GM18519 (cell line): ENCODE results near the gene NR2C2AP.

Source experiments
- ATAC-seq: cut with Tn5 transposase; IDR thresholded peaks from one replicate; pipeline ENCODE4 v1.9.1; 2021; ENCODE audit warnings: mild to moderate bottlenecking, moderate library complexity; ENCODE audit not compliant: unreplicated experiment, low FRiP score

The NR2C2AP gene

DNA sequence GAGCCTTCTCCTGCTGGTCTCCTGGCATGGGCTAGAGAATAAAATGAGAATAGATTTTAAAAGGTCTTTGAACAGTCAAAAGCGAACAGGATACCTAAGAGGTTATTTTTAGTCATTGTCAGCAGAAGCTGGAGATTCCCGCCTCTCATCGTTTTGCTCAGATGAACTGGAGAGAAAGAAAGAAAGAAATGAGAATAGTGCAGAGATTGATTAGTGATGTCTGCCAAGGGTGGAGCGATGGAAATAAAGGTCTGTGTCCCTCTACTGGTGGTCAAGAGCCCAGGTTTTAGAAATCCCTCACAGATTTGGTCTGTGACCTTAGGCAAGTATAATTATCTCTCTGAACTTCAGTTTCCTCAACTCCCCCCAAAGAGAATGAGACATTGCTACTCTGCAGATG lies 13.9 kb upstream of the NR2C2AP start:
- no peak for ATAC-seq

DNA sequence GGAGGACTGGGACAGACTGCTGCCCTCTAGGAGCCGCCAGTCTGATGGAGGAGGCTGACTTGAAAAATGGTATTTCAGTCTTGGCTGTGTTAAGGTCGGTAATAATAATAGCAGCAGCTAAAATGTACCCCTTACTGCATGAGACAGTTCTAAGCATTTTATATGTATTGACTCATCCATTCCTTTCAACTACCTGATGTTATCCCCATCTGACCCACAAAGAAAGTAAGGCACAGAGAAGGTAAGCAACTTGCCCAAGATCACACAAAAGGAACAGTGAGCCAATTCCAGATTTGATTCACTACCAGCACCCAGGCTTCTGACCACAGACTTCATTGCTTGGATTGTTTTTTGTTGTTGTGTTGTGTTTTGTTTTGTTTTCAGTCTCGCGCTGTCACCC lies 12.6 kb upstream of the NR2C2AP start:
- ATAC-seq: no peak

DNA sequence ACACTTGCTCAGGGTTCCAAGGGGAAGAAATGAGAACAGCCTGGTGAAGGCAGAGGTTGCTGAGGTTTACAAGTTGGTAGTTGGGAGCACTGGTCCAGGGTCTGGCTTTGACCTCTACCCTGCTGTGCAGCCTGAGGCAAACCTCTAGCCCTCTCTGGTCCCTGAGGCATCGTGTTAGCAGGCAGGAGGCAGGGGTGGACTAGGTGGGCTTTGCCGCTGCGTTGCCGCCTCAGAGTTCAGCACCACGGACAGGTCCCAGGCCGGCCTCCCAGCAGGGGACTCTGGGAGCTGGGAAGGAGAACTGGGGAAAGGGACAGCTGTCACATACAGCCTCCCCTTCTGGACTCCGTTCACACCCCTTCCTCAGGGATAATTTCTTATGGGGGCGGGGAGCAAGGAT lies 11.7 kb upstream of the NR2C2AP start:
- no peak for ATAC-seq

DNA sequence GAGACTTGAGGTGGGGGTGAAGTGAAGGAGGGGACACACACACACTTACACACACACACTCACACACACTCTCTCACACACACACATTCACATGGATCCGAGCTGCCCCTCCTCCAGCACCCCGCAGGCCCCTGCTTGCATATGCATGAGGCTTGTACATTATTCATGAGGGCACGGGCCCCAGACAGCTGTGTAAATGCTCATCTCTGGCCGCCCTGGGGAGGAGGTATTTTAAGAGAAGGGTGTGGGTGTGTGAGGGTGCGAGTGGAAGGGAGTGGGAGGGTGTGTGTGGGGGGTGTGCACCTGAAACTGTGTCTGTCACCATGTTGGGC lies 10.9 kb upstream of the NR2C2AP start:
- ATAC-seq: no peak

DNA sequence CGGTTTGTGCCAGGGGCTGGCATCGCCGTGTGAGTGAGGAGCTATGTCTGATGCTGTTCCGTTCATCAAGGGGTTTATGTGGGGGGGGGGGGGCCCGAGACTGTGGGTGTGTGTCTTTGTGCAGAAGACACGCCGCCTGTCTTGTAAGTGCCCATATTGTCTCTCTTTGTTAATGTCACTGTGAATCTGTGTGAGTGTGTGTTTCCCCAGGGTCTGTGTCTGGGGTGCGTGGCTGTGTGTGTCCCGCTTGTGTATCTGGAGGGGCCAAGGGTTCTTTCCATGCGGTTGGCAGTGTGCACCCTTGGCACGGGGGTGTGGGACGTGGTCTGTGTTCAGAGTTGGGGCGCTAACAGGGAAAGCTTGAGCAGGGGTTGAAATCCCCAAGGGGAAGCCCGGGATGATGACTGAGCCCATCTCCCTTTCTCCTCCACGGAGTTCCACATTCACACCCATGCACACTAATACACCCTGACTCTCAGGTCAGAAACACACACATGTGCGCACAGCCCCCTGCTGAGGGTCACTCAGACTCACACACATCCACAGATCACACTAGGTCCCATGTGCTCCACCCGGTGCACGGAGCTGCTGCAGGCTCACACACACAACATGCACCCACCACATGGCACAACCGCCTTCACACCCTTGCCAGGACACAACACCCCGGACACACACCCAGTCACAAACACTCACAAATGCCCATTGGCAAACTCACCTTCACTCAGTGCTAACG lies 10.4 kb upstream of the NR2C2AP start:
- ATAC-seq: no peak

DNA sequence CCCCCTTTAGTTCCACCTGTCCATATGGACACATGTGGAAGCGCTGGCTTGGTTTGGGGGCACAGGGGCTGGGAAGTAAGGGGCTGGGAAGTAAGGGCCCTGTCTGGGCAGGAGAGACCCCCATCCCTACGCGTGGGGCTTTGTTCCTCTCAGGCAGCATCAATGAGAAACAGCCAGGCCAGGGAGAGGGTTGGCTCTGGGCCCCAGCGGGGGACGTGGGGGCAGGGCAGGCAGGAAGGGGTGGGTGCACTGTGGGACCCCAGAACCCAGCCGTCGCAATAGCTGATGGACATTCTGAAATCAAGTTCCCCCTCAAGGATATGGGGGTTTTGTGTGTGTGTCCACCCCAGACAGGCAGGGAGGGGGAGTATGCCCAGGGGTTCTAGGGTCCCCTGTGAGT lies 9.7 kb upstream of the NR2C2AP start:
- ATAC-seq: no peak

DNA sequence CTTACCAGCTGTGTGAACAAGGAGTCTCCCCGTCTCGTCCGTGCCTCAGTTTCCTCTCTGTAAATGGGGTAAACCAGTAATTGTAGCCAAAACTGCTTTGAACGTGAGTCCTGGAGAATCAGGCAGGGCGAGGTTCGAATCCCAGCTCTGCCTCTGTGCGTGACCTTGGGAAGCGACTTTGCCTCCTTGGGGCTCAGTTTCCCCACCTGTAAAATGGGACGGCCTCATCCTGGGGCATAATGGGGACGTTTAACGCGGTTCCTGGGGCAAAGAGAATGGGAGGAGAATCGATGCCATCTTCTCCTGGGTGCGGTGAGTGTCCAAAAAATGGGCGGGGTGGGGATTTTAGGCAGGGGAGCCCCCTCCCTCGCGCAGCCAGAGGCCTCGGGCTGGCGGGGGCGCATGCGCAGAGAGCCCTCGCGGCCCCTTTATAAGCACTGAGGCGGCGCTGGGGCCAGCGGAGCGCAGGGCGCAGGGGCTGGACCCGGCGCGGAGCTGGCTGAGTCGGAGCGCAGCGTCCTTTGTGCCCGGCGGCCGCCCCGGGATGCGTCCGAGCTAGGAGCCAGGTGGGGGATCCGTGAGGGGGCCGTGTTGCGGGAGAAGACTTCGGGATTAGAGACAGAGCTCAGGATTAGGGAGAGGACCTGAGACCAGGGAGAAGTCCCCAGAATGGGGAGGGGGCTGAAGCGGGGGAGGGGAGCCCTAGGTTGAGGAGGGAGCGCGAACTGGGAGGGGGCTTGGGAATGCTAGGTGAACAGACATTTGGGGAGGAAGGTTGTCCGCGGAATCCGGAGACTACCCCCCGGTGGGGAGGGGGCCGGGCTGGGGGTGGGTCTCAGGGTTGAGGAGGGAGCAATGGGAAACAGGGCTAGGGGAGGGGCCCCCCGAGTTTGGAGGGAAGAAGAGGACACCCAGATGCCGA lies 8.5 kb upstream of the NR2C2AP start, which contains the start of gene NCAN:
TSS of gene NCAN (plus strand) at position 460 of the 922 bp plus-strand sequence. CDS start 4,996 bp downstream, outside the sequence.
- no peak for ATAC-seq

DNA sequence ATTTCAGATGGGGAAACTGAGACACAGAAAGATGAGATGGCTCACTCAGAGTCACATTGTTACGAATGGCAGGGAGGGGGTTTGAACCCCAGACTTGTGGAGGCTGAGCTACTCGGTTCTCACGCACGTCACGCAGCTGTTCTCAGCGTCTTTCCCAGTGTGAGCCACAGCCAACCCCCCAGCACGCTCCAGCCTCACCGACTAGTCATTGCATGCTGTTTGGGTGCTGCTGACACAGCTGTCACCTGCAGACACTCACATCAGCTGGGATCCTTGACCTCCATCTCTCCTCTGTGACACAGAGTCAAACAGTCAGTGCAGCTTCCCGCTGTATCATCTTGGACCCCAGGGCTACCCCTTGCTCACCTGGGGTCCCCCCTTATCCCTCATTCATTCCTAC lies 6.2 kb upstream of the NR2C2AP start:
- ATAC-seq: no peak

DNA sequence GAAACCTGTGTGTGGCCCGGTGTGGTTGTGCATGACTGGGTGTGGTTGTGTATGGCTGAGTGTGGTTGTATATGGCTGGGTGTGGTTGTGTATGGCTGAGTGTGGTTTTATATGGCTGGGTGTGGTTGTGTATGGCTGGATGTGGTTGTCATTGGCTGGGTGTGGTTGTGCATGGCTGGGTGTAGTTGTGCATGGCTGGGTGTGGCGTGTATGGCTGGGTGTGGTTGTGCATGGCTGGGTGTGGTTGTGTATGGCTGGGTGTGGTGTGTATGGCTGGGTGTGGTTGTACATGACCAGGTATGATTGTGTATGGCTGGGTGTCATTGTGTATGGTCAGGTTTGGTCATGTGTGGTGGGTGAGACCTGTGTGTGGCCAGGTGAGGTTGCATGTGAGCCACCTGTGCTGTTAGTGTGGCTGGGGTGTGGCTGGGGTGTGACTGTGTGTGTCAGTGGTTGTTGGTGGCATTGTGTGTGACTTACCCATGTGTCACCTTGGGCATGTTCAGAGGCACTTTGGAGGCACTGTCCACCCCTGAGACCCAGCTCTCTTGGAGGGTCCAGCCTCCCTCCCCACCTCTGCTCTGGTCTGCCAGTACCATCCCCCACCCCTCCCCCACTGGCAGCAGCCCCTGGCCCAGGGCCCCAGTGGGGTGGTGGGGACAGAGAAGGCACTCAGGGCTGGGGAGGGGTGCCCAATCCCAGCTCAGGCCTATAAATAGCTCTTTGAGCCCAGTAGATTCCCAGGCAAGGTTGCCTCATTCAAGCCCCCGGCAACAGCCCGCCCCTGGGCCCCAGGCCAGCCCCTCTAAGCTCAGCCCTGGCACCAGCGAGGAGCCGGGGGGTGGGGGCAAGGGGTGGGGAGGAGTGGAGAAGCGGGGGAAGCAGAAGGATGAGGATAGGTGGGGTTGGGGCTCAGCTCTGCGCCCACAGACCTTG lies 4.7 kb upstream of the NR2C2AP start:
- ATAC-seq: no peak

DNA sequence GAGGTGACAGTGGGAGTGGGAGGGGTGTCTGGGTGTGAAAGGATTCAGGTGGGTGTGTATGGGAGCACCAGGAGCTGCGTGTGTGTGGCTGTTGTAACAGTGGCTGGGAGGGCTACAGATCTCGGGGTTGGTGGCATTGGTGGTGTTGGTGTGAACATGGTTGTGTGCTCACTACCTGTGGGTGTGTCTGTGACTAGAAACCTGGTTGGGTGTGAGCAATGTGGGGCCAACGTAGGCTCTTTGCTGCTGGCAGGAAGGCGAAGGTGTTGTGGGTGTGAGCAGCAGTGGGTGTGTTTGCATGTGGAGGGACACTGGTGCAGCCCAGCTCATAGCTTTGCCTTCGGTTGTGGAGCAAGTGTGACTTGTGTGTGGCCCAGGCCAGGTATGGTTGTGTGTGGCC lies 3.7 kb upstream of the NR2C2AP start:
- no peak for ATAC-seq

DNA sequence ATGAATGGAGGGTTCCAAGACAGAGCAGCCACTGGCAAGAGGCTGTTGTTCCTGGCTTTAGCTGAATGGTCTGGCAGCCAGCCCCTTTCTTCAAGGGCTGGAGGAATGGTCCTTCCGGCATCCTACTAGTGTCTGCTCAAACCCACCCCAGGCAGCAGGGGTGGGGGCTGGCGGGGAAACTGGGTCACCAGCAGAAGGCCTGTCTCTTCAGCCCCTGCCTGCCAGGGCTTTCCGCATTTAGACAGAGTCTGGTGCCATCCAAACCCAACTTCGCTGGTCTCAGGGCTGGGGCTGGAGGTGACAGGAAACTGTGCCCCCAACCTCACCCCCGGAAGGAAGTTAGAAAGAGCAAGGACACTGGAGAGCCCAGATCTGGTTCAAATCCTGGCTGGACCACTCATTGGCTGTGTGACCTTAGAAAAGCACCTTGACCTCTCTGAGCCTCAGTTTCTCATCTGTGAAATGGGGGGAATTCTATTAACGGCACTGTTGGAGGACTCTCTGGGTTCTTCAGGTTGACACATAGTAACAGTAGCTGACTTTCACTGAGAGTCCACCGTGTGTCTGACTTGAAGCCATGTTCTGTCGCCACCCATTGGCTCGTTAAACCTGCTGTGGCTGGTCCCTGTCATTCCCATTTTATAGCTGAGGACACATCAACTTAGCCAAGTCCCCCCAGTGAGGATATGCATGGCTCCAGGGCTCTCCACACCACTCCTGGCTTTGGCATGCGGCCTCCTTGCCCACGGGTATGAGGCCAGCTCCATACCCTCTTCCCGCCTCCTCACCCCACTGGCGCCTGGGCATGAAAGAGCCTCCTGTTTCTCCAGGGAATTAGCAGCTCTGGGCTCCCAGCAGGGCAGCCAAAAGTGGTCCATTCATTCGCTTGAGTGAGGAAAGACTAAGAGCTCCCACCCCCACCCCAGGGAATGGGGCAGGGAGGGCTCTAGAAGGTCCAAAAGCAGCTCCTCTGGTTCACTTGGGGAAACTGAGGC lies 2.5 kb upstream of the NR2C2AP start:
- ATAC-seq: no peak

DNA sequence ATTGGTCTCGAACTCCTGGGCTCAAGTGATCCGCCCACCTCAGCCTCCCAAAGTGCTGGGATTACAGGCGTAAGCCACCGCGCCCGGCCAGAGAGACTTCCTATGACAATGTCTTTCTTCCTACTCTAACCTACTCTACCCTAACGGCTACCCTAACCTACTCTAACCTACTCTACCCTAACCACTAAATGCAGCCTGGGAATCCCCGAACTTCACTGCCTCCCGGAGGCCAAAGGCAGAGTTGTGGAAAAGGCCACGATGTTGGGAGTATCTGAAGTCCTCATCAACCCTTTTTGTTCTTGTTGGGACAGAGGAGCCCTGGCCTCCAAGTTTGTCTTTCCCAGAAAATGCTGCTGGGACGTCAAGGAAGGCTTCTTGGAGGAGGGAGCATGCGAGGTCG lies 967 bp upstream of the NR2C2AP start:
- ATAC-seq: no peak

DNA sequence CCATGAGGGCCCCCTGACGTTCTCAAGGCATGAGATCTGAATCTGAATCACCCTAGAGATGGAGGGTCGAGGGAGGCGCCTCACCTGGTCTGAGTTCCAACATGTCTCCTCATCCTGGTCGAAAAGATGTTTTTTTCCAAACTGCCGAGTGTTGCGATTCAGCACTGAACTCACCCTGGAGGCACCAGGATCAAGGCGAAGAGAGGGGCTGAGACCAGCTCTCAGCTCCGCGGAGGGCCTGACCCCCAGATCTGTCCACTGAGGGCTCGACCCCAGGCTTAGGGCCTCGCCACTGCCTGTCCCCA lies 555 bp downstream of the NR2C2AP start:
- ATAC-seq: no peak

DNA sequence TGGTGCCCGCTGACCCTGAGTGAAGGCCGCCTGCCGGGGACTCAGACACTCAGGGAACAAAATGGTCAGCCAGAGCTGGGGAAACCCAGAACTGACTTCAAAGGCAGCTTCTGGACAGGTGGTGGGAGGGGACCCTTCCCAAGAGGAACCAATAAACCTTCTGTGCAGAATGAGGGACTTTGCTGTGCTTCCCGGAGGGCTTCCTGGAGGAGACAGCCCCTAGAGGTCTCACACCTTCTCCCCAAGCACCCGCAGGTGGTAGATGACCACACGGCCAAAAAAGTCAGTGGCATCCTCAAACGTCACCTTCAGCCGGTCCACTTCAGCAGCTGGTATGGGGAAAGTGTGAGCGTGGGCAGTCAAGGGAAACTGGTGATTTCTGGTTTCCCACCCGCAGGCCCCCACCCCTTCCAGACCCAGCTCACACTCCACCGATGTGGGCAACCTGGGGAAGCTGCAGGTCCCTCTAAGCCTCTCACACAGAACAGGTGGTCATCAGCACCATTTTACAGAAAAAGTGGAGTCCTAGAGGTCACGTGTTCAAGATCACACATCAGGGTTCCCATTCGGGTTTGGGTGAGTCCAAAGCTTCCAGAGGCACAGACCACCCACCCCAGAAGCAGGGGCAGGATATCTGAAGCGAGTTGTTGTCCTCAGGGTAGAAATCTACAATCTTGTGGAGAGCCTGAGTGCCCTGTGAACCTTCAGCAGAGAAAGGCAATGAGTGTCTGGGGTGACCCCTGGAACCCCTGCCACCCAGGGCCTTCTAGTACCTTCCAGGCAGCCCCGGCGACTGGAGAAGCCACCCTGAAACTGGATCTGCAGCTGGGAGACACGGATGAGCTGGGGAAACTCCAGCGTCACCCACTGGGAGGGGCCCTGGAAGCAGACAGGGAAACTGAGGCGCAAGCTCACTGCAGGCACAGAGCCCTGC lies 1.2 kb downstream of the NR2C2AP start:
- no peak for ATAC-seq

DNA sequence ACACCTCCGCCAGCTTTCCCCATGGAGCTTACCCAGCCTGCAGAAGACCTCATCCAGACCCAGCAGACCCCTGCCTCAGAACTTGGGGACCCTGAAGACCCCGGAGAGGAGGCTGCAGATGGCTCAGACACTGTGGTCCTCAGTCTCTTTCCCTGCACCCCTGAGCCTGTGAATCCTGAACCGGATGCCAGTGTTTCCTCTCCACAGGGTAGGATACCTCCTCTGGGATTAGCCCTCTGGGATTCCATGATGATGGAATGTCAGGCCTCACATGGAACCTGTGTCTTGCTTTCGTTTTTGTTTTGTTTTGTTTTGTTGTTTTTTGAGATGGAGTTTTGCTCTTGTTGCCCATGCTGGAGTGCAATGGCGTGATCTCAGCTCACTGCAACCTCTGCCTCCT lies 9.3 kb downstream of the NR2C2AP start:
- ATAC-seq: no peak

DNA sequence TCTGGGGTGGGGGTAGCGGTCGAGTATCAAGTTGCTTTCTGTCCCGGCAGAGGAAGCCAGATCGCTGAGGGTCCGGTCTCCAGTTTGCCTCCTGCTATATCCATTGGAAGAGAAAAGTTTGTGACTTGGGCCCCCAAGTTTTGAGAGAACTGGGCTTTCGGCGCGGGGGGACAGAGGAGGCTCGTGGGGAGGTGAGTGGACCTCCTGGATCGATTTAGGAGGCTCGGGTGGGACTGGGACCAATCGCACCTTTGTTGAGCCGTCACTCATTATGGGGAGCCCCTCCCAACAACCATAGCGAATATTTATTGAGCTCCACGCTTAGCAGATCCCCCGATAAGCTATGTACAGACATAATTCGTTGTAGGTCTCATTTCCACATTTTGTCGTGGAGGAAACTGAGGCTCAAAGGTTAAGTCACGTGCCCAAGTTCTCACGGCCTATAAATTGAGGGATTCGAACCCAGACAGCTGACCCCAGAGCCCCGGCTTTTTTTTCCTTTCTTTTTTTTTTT lies 10.2 kb downstream of the NR2C2AP start:
- ATAC-seq: no peak

DNA sequence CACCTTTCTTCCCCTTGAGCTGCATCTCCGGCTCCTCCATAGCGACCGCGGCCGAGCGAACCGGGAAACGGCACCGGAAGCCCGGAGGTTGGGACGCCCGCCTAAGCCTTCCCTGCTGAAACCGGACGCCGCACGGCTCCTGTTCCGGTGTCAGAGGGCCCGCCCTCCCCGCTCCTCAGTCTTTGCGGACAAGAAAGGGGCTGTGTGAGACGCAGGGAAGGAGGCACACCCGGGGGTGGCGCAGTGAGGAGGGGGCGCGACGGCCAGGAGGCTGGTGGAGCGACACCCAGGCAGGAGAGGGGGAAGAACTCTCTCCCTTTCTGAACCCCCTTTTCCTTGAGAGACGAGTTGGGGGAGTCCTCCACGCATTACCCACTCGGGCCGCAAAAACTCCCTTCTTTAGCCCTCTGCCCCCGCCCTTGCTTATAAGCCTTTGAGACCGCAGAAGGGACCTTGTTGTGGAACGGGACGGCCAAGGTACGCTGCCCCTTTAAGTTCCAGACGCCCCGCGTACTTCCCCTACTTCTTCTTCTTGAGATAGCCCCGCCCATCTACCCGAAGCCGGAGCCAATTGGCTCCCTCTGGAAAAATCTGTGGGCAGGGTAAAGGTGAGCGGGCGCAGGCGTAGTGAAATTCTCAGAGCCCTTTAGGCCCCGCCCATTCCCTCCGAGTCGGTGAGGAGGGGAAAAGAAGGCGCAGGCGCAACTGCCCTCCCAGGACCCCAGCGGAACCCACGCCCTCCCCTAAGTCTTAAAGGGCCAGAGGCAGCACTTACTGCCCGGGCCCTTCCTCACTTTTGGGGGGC lies 10.9 kb downstream of the NR2C2AP start, which contains the start of the genes BORCS8 and RFXANK:
TSS of gene BORCS8 (minus strand) at position 75 of the 805 bp plus-strand sequence. CDS start at position 40, 35 bp downstream.
TSS of gene RFXANK (plus strand) at position 181 of the 805 bp plus-strand sequence. CDS start 1,689 bp downstream, outside the sequence.
- peak; percentile 64 for ATAC-seq

DNA sequence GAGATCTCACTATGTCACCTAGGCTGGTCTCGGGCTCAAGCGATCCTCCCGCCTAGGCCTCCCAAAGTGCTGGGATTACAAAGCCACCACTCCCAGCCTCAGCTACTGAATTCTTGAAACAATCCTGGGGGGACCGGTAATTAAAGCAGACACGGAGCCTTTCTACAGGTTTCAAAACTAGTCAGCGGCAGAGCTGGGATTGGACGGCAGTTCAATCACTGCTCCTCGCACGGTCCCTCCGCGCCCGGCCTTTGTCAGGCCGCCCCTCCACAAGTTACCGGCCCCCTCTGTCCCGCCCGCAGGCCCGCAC lies 11.5 kb downstream of the NR2C2AP start:
- ATAC-seq: no peak
